Measurements from ENCODE around the gene SELENOV.

- TF ChIP-seq CTCF (IDR thresholded peaks at IDR 0.05 in 8 of 11, conservative IDR thresholded peaks at IDR 0.05 in 3 of 11), result no peak
- no peak for TF ChIP-seq POLR2AphosphoS5 (IDR thresholded peaks at IDR 0.05)
Observed at GRCh38 chr19:39515551-39516191, 732 bp downstream of the SELENOV start.
